GM12874 (cell line): Measurements from ENCODE around the gene ALG1.

Experiments used
- TF ChIP-seq, protein P1 (sequence below): IDR thresholded peaks from 2 replicates; pipeline ENCODE4 v1.5.1; 2011; ENCODE audit warnings: low read depth, mild to moderate bottlenecking, control low read depth, low read length, moderate library complexity; ENCODE audit not compliant: insufficient read depth

Gene ALG1

DNA sequence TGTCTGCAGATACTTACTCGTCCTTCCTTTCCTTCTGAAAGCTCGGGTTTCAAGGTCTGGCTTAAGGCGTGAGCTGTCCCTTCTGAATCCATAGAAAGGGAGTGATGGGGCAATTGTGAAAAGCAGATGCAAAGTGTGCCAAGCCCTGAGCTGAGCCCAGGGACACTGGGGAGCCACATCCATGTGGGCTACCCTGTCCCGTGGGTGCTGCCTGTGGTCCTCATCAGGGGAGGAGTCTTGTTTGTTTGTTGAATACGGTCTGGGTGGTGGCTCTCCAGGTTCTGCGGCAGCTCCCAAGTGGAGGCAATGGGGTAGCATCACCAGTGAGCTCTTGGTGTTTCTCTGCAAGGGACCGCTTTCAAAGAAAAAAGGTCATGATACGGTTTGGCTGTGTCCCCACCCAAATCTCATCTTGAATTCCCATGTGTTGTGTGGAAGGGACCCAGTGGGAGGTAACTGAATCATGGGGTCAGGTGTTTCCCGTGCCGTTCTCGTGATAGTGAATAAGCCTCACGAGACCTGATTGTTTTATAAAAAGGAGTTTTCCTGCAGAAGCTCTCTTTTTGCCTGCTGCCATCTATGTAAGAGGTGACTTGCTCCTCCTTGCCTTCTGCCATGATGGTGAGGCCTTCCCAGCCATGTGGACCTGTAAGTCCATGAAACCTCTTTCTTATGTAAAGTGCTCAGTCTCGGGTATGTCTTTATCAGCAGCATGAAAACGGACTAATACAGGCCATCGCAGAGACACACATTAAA, 1.0 kb upstream of the ALG1 start:
- TF ChIP-seq, protein P1, sequence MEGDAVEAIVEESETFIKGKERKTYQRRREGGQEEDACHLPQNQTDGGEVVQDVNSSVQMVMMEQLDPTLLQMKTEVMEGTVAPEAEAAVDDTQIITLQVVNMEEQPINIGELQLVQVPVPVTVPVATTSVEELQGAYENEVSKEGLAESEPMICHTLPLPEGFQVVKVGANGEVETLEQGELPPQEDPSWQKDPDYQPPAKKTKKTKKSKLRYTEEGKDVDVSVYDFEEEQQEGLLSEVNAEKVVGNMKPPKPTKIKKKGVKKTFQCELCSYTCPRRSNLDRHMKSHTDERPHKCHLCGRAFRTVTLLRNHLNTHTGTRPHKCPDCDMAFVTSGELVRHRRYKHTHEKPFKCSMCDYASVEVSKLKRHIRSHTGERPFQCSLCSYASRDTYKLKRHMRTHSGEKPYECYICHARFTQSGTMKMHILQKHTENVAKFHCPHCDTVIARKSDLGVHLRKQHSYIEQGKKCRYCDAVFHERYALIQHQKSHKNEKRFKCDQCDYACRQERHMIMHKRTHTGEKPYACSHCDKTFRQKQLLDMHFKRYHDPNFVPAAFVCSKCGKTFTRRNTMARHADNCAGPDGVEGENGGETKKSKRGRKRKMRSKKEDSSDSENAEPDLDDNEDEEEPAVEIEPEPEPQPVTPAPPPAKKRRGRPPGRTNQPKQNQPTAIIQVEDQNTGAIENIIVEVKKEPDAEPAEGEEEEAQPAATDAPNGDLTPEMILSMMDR = no peak

DNA sequence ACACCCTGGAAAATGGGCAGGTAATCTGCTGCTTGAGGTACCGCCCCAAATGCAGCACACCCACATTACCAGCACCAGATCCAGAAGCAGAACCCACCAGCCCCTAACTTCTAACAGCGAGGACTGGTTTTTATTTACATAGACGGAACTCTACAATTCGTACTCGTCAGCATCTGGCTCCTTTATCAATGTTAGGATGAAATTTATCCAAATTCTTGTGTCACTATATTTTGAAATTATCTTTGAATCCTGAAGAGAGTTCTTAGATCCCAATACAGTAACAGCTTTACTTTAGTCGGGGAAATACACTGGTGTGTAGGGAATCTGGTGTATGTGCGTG, 332 bp upstream of the ALG1 start:
- TF ChIP-seq, protein P1 = no peak

DNA sequence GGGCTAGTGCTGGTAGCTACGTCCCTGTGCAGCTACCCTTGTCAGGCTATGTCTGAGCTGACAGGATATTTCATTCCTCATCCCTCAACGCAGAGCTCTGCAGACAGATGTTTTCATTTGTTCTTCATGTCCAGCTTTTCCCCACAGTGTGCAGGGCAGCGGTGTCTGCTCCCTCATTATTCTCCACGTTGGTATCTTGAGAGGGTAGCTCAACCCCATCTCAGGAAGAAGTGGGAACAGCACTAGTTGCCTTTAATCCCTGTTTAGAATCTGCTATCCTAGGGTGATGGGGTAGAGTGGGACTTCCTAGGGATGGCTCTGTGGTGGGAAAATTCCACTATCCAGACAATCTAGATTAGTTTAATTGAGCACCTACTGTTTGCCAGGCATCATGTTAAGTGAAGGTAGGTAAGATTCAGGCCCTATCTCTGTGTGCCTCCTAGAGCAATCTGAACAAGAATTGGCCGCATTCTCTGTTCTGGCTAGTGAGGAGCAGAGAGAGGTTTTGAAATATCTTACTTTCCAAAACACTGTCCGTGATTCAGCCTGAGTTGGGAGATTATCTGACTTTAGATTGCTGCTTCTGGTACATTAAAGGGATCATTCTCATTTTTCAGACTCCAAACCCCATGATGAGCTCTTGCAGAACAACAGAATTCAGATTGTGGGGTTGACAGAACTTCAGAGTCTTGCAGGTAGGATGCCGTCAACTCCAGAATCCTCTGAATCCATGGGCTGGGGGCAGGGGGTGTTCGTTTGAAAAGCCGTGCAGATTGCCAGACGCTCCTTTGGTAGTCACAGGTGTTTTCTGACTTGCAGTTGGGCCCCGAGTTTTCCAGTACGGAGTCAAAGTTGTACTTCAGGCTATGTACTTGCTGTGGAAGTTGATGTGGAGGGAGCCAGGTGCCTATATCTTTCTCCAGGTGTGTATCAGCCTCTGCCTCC, 963 bp downstream of the ALG1 start:
- TF ChIP-seq, protein P1 = no peak

DNA sequence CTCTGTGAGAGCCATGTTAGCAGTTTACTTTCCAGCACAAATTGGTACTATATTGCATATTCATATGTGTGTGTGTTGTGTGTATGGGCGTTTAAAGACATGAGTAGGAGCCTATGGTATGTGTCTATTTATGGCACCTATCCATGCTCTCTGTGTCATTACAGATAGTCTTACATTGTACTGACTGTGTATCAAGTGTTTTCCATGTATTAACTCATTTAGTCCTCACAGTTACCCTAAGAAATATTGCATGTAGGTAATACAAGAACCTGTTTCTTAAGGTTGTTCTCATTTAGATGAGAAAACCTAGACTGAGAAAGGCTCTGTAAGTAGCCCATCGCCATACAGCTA, 1.6 kb downstream of the ALG1 start:
- TF ChIP-seq, protein P1 = no peak

DNA sequence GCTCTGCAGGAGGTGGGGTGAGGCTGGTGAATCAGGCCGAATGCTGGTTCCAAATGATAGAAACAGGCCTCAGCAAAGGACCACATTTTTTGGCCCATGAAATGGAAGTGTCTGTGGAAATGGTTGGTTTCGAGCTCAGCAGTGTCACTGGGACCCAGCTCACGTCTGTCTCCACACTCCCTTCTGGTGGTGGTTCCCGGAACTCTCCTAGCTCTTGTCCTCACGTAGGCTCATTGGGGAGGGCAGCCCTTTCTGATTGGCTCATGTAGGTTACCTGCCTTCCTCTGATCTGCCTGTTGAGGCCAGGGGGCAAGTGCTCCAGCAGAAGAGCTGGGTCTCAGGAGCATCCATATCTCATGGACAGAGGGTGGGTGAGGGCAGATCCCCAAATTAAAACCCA, 4.0 kb downstream of the ALG1 start:
- TF ChIP-seq, protein P1 = no peak

DNA sequence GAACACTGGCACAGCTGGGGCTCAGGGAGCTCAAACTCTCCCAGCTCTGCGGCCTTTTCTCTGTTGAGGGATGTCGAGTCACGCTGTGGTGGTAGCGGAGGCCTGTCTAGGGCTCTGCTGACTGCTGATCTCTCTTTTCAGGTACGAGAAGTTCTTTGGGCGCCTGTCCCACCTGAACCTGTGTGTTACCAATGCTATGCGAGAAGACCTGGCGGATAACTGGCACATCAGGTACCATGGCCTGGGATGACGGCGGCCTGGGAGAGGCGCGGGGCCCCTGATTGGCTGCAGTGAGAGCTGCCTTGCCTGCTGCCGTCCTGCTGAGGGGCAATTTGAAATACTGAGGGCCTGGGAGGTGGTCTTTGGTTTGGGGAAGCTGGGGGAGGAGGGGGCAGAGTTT, 5.7 kb downstream of the ALG1 start:
- TF ChIP-seq, protein P1 = no peak

DNA sequence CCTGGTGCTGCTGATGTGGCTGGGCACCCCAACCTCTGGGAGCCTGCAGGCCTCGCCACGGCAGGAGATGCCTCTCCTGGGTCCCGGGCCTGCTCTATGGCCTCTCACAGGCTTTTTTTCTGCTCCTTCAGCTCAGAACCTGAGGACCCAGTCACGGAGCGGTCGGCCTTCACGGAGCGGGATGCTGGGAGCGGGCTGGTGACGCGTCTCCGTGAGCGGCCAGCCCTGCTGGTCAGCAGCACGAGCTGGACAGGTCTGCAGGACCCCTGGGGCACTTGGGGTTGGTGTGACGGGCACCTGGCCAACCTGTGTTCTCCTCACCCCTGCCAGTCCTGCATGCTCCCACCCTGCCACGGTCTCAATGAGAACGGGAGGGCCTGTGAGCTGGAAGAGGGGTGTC, 7.0 kb downstream of the ALG1 start:
- TF ChIP-seq, protein P1 = no peak
